ENCODE measurements around the gene PKHD1. TPM values are rescaled to one million over a fixed set of nuclear protein-coding genes. Genes with fewer than 3 reads are reported as not detected.

The PKHD1 gene
- total RNA-seq, 1 experiment from 2014 or later, result 0.09 TPM

GRCh38 chr6:51893366-51893765 lies 194.0 kb downstream of the PKHD1 start:
- Histone ChIP-seq H4K5ac (ENCODE audit: insufficient read length, low read depth, low read length) (no peak overlapping the region), H2AFZ (ENCODE audit: low read length) (no peak overlapping the region), H3K79me1 (ENCODE audit: insufficient read depth, low read depth, low read length, poor library complexity, severe bottlenecking) (no peaks in the 10 kb centered on the region), H2BK20ac (ENCODE audit: low read depth, low read length, poor library complexity, severe bottlenecking) (no peak overlapping the region), H3K79me2 (ENCODE audit: insufficient read depth, low read length) (no peaks in the 10 kb centered on the region), H3T11ph (ENCODE audit: low read length) (no peak overlapping the region), H3K4me1 (ENCODE audit: insufficient read depth, low read length) (no peaks in the 10 kb centered on the region), H3K9ac (ENCODE audit: extremely low read depth, insufficient read length, low read length) (no peak overlapping the region), H3K14ac (ENCODE audit: insufficient read depth, low read length) (no peak overlapping the region), H3K4me2 (ENCODE audit: insufficient read depth, insufficient read length, low read length) (no peak overlapping the region), H3K9me3 (ENCODE audit: control insufficient read depth, low read depth, low read length) (no peaks in the 10 kb centered on the region), H3K18ac (ENCODE audit: insufficient read length, low read depth, low read length) (no peak overlapping the region), H4K91ac (ENCODE audit: insufficient read length, low read depth, low read length) (no peak overlapping the region), H2AK5ac (ENCODE audit: insufficient read length, low read length) (no peak overlapping the region), H3K4ac (ENCODE audit: low read depth, low read length) (no peak overlapping the region), H3K27me3 (ENCODE audit: insufficient read depth, low read length) (no peaks in the 10 kb centered on the region), H2BK12ac (ENCODE audit: insufficient read length, low read depth, low read length) (no peak overlapping the region), H2BK15ac (ENCODE audit: low read depth, low read length) (no peak overlapping the region), H3K27ac (ENCODE audit: insufficient read length, low read depth, low read length) (no peak overlapping the region), H4K8ac (replicated peaks; ENCODE audit: insufficient read length, low read depth, low read length) (no peak overlapping the region), H4K20me1 (ENCODE audit: control insufficient read depth, insufficient read depth, insufficient read length) (no peaks in the 10 kb centered on the region), H2BK120ac (ENCODE audit: low read depth, low read length, poor library complexity, severe bottlenecking) (no peak overlapping the region), H2BK5ac (ENCODE audit: insufficient read length, low read length) (no peak overlapping the region), H3K56ac (ENCODE audit: insufficient read length, low read depth, low read length) (no peak overlapping the region), H3K23ac (ENCODE audit: insufficient read length, low read depth, low read length) (no peak overlapping the region), H3K23me2 (ENCODE audit: insufficient read length, low read depth, low read length, poor library complexity, severe bottlenecking) (no peaks in the 10 kb centered on the region)
- no peaks in the 10 kb centered on the region for H3K4me1 Mint-ChIP-seq
- no CpG with 5 or more reads among the region's 4 CpGs for WGBS (ENCODE audit: extremely low coverage, insufficient read length, low lambda C conversion rate)
- no peaks in the 10 kb centered on the region for H3K9me3 Mint-ChIP-seq
- H3K36me3 Mint-ChIP-seq (ENCODE audit: insufficient read depth in 1 of 3, low read depth in 3 of 3), result no peaks in the 10 kb centered on the region; a peak in 1 of 7 replicates
- no peak for DNase-seq
- no peak overlapping the region for H3K27ac Mint-ChIP-seq
- TF ChIP-seq CTCF (conservative IDR thresholded peaks at IDR 0.05), result no peak
- no peak overlapping the region for H3K4me3 Mint-ChIP-seq
- H3K27me3 Mint-ChIP-seq (ENCODE audit: low read depth), result no peaks in the 10 kb centered on the region; the same call in 1 of the 2 replicates
